IMR-90 (cell line): ENCODE data around the gene BIK. TPM values are rescaled to one million over a fixed set of nuclear protein-coding genes. Genes with fewer than 3 reads are reported as not detected.

Experiments used
- ATAC-seq: fragments of 200-7000 bp; cut with Tn5 transposase; 2 replicates; pipeline ENCODE4 v1.9.1; 2020; ENCODE audit warnings: low read depth, mild to moderate bottlenecking, moderate library complexity
- BruUV-seq: library from RNA; stranded (reverse); fragments of 400-500 nt; replicated peaks from 2 replicates; lab custom pipeline; 2021; lab: Mats Ljungman, UMichigan
- CTCF ChIA-PET: fragments of 300-600 bp; formaldehyde crosslinking; extraction: SDS; loops from one replicate; lab custom pipeline; 2021; ENCODE audit warnings: antibody characterized with exemption; lab: Yijun Ruan, JAX
- POLR2A ChIA-PET: fragments of 300-600 bp; sonication (Branson Sonifier 250); formaldehyde crosslinking; loops from one replicate; lab custom pipeline; 2022; ENCODE audit warnings: antibody characterized with exemption; ENCODE audit not compliant: unreplicated experiment; lab: Charles Lee
- DNase-seq: peaks from one replicate; pipeline ENCODE4 v3.0.0; 2013
- H2AFZ ChIP-seq: replicated peaks from 2 replicates; pipeline ENCODE3; 2013; ENCODE audit warnings: low read length, mild to moderate bottlenecking; ENCODE audit not compliant: poor library complexity
- H2AK5ac ChIP-seq: 2 replicates; pipeline ENCODE4 v1.6.1; 2013; ENCODE audit warnings: low read depth, low read length, inconsistent platforms
- H2AK9ac ChIP-seq: replicated peaks from 2 replicates; pipeline ENCODE3; 2013; ENCODE audit warnings: mild to moderate bottlenecking, low read depth, low read length, moderate library complexity; ENCODE audit not compliant: poor library complexity
- H2BK120ac ChIP-seq: 2 replicates; pipeline ENCODE4 v1.6.1; 2013; ENCODE audit warnings: low read depth, low read length, inconsistent platforms
- H2BK15ac ChIP-seq: 3 replicates; pipeline ENCODE4 v1.6.1; 2013; ENCODE audit warnings: low read depth, low read length, inconsistent platforms
- H2BK20ac ChIP-seq: 2 replicates; pipeline ENCODE4 v1.6.1; 2013; ENCODE audit warnings: low read depth, mild to moderate bottlenecking, inconsistent platforms, low read length, moderate library complexity
- H2BK5ac ChIP-seq: 2 replicates; pipeline ENCODE4 v1.6.1; 2013; ENCODE audit warnings: mild to moderate bottlenecking, low read depth, low read length, inconsistent platforms; ENCODE audit not compliant: poor library complexity, severe bottlenecking
- H3K14ac ChIP-seq: replicated peaks from 2 replicates; pipeline ENCODE4 v1.6.1; 2013; ENCODE audit warnings: low read depth, low read length, inconsistent platforms
- H3K18ac ChIP-seq: 2 replicates; pipeline ENCODE4 v1.6.1; 2013; ENCODE audit warnings: low read depth, low read length, control low read depth
- H3K23ac ChIP-seq: 2 replicates; pipeline ENCODE4 v1.6.1; 2013; ENCODE audit warnings: low read depth, low read length, inconsistent platforms
- H3K27ac ChIP-seq: 2 replicates; pipeline ENCODE4 v1.5.1; 2013; ENCODE audit warnings: mild to moderate bottlenecking, control low read depth, low read length; ENCODE audit not compliant: insufficient read depth
- H3K27me3 ChIP-seq: 2 replicates; pipeline ENCODE4 v1.6.1; 2013; ENCODE audit warnings: low read length; ENCODE audit not compliant: control insufficient read depth, insufficient read depth
- H3K36me3 ChIP-seq: 2 replicates; pipeline ENCODE4 v1.6.1; 2013; ENCODE audit warnings: low read length, mixed read lengths; ENCODE audit not compliant: control insufficient read depth, insufficient read depth
- H3K4ac ChIP-seq: 2 replicates; pipeline ENCODE4 v1.6.1; 2013; ENCODE audit warnings: low read depth, low read length, inconsistent platforms
- H3K4me1 ChIP-seq: 2 replicates; pipeline ENCODE4 v1.6.1; 2013; ENCODE audit warnings: low read length, mixed read lengths; ENCODE audit not compliant: control insufficient read depth, insufficient read depth
- H3K4me2 ChIP-seq: 2 replicates; pipeline ENCODE4 v1.6.1; 2013; ENCODE audit warnings: low read depth, mild to moderate bottlenecking, control low read depth, low read length, moderate library complexity
- H3K4me3 ChIP-seq: 2 replicates; pipeline ENCODE4 v1.5.1; 2013; ENCODE audit warnings: low read depth, mild to moderate bottlenecking, control low read depth, low read length, moderate library complexity; ENCODE audit not compliant: insufficient read depth
- H3K56ac ChIP-seq: 2 replicates; pipeline ENCODE4 v1.6.1; 2013; ENCODE audit warnings: low read length, inconsistent platforms; ENCODE audit not compliant: insufficient read depth; ENCODE audit errors: extremely low read depth
- H3K79me1 ChIP-seq, 2 experiments: 2 replicates each; pipeline ENCODE4 v1.6.1; 2013; ENCODE audit warnings: low read length in 2 of 2, inconsistent platforms in 1 of 2, low read depth in 1 of 2
- H3K9ac ChIP-seq: 2 replicates; pipeline ENCODE4 v1.6.1; 2013; ENCODE audit warnings: low read depth, low read length, control low read depth
- H3K9me1 ChIP-seq: 2 replicates; pipeline ENCODE4 v1.6.1; 2013; ENCODE audit warnings: low read length, inconsistent platforms; ENCODE audit not compliant: insufficient read depth
- H3K9me3 ChIP-seq: 2 replicates; pipeline ENCODE4 v1.6.1; 2013; ENCODE audit warnings: low read length; ENCODE audit not compliant: control insufficient read depth, insufficient read depth
- H4K20me1 ChIP-seq: 2 replicates; pipeline ENCODE4 v1.6.1; 2013; ENCODE audit warnings: low read length, inconsistent platforms; ENCODE audit not compliant: insufficient read depth
- H4K5ac ChIP-seq: 2 replicates; pipeline ENCODE4 v1.6.1; 2013; ENCODE audit warnings: mild to moderate bottlenecking, low read depth, low read length, control low read depth
- H4K8ac ChIP-seq, 2 experiments: 2 replicates each; pipeline ENCODE4 v1.6.1; 2013; ENCODE audit warnings: low read depth in 2 of 2, low read length in 2 of 2, control low read depth in 1 of 2, inconsistent platforms in 1 of 2
- H4K91ac ChIP-seq: 2 replicates; pipeline ENCODE4 v1.6.1; 2013; ENCODE audit warnings: low read depth, low read length, inconsistent platforms; ENCODE audit not compliant: insufficient read depth
- BHLHE40 ChIP-seq: fragments of 150-350 bp; IDR thresholded peaks from 2 replicates; pipeline ENCODE4 v1.6.1; 2016; ENCODE audit warnings: mild to moderate bottlenecking, low read depth, low read length
- CEBPB ChIP-seq: IDR thresholded peaks from 2 replicates; pipeline ENCODE4 v1.6.1; 2012; ENCODE audit warnings: low read depth, low read length, improper control_type of control experiment
- CHD1 ChIP-seq: IDR thresholded peaks from 2 replicates; pipeline ENCODE4 v1.6.1; 2012; ENCODE audit warnings: low read depth, low read length, improper control_type of control experiment
- CTCF ChIP-seq: conservative IDR thresholded peaks from 2 replicates; pipeline ENCODE4 v1.5.1; 2012; ENCODE audit warnings: mild to moderate bottlenecking, low read depth, low read length, improper control_type of control experiment
- FOS ChIP-seq: fragments of 150-350 bp; IDR thresholded peaks from 2 replicates; pipeline ENCODE4 v1.6.1; 2016; ENCODE audit warnings: low read depth, low read length
- MAFK ChIP-seq: IDR thresholded peaks from 2 replicates; pipeline ENCODE4 v1.6.1; 2012; ENCODE audit warnings: low read depth, low read length, improper control_type of control experiment
- MAZ ChIP-seq: IDR thresholded peaks from 2 replicates; pipeline ENCODE4 v1.6.1; 2012; ENCODE audit warnings: low read depth, mild to moderate bottlenecking, low read length, improper control_type of control experiment, moderate library complexity, borderline replicate concordance
- MXI1 ChIP-seq: IDR thresholded peaks from 2 replicates; pipeline ENCODE4 v1.6.1; 2012; ENCODE audit warnings: low read depth, mild to moderate bottlenecking, low read length, moderate library complexity, borderline replicate concordance
- NFE2L2 ChIP-seq: fragments of 150-350 bp; IDR thresholded peaks from 2 replicates; pipeline ENCODE4 v1.6.1; 2016; ENCODE audit warnings: low read depth, mild to moderate bottlenecking, low read length
- POLR2A ChIP-seq: IDR thresholded peaks from 2 replicates; pipeline ENCODE4 v1.6.1; 2012; ENCODE audit warnings: mild to moderate bottlenecking, low read depth, low read length
- RAD21 ChIP-seq: IDR thresholded peaks from 2 replicates; pipeline ENCODE4 v1.6.1; 2012; ENCODE audit warnings: low read length, improper control_type of control experiment
- RCOR1 ChIP-seq: IDR thresholded peaks from 2 replicates; pipeline ENCODE4 v1.6.1; 2012; ENCODE audit warnings: mild to moderate bottlenecking, low read length, improper control_type of control experiment; ENCODE audit not compliant: insufficient replicate concordance
- RFX5 ChIP-seq: IDR thresholded peaks from 2 replicates; pipeline ENCODE4 v1.8.0; 2012; ENCODE audit warnings: low read depth, mild to moderate bottlenecking, low read length, moderate library complexity
- SMC3 ChIP-seq: fragments of 150-350 bp; IDR thresholded peaks from 2 replicates; pipeline ENCODE4 v1.6.1; 2016; ENCODE audit warnings: low read depth, mild to moderate bottlenecking, antibody characterized with exemption, low read length, moderate library complexity
- WGBS, 2 experiments: methylation state at CpG; one replicate each; pipeline versions ENCODE4 v1.1.5 to v1.1.7; 2013; ENCODE audit warnings: missing lambda C conversion rate in 2 of 2; ENCODE audit not compliant: insufficient read length in 1 of 2; ENCODE audit errors: extremely low coverage in 2 of 2; 5-methylcytosine and 5-hydroxymethylcytosine counted together
- dilution Hi-C: fragments of 300-500 bp; cut with HindIII; formaldehyde crosslinking; loops from one replicate; pipeline ENCODE4 v1.14.3; 2018; ENCODE audit warnings: low sequenced_read_pairs; ENCODE audit not compliant: unreplicated experiment
- in situ Hi-C: fragments of 300-500 bp; cut with MboI; formaldehyde crosslinking; loops from 3 replicates; pipeline ENCODE4 v1.14.3; 2019; ENCODE audit warnings: low sequenced_read_pairs, inconsistent platforms, mixed read lengths
- intact Hi-C: fragments of 100-400 bp; cut with micrococcal nuclease; formaldehyde crosslinking; loops from 2 replicates; pipeline ENCODE4 v1.10.0; 2022
- polyA plus RNA-seq, 3 experiments: library from polyadenylated mRNA; depleted of rRNA; stranded (reverse); fragments of >200 nt; gene quantifications; 2 replicates each; pipeline ENCODE4 v1.2.3, GENCODE V29; 2012; ENCODE audit warnings: low replicate concordance in 1 of 3
- total RNA-seq: library from RNA; depleted of rRNA; stranded (reverse); fragments of >200 nt; gene quantifications from 2 replicates; pipeline ENCODE4 v1.2.3, GENCODE V29; 2012
- TF ChIP-seq, protein P1 (sequence below): fragments of 150-350 bp; IDR thresholded peaks from 2 replicates; pipeline ENCODE4 v1.6.1; 2017; ENCODE audit warnings: mild to moderate bottlenecking, antibody characterized with exemption, low read length, low read depth
- TF ChIP-seq, protein P2 (sequence below): fragments of 150-350 bp; IDR thresholded peaks from 2 replicates; pipeline ENCODE4 v1.6.1; 2016; ENCODE audit warnings: low read depth, mild to moderate bottlenecking, low read length, moderate library complexity, borderline replicate concordance

The BIK gene
- total and polyA plus RNA-seq, 2 of the 4 experiments (the other 2 are of a cell fraction) = 0.18 TPM; not detected in 1

GRCh38 chr22:43163241-43163795 is 52.8 kb downstream of the BIK start:
- Histone ChIP-seq H3K23ac (no peak overlapping the region), H3K4me1 (no peaks in the 10 kb centered on the region), H2BK15ac (no peak overlapping the region), H3K27ac (no peak overlapping the region), H4K8ac (no peak overlapping the region), H4K91ac (no peak overlapping the region), H3K14ac (no peak overlapping the region), H2AK9ac (no peak overlapping the region), H3K4me3 (no peak overlapping the region), H3K27me3 (no peaks in the 10 kb centered on the region), H3K36me3 (peaks cover 33% of the 10 kb centered on the region), H3K9me3 (no peaks in the 10 kb centered on the region), H2AK5ac (no peak overlapping the region), H3K9ac (no peak overlapping the region), H3K4me2 (no peak overlapping the region), H2BK120ac (no peak overlapping the region), H3K4ac (no peak overlapping the region), H2AFZ (no peak overlapping the region), H2BK5ac (no peak overlapping the region), H3K56ac (no peak overlapping the region), H4K20me1 (peaks cover 22% of the 10 kb centered on the region), H4K5ac (no peak overlapping the region), H3K18ac (no peak overlapping the region), H2BK20ac (no peak overlapping the region), H3K9me1 (peaks cover 4% of the 10 kb centered on the region), H3K79me1 (peaks cover 11 to 23% of the 10 kb centered on the region in 2 experiments; a peak in 3 of 4 replicates)
- POLR2A ChIA-PET = no interaction called here
- DNase-seq = no peak
- in situ Hi-C loops = no loop called here
- 78% methylated on average over 9 of the region's 18 CpGs; no CpG with 5 or more reads in 1 of the 2 experiments for whole genome bisulfite sequencing, 2 experiments
- no TSS peak for BruUV-seq
- intact Hi-C loops = no loop called here
- CTCF ChIA-PET = no interaction called here
- dilution Hi-C loops = no loop called here
- ATAC-seq = no peak
- TF ChIP-seq BHLHE40 (no peak), MAZ (no peak), SMC3 (no peak), CTCF (no peak), RFX5 (no peak), MAFK (no peak), FOS (no peak), CEBPB (no peak), NFE2L2 (no peak), MXI1 (no peak), RCOR1 (no peak), RAD21 (no peak), POLR2A (no peak), CHD1 (no peak)
- TF ChIP-seq, protein P1, sequence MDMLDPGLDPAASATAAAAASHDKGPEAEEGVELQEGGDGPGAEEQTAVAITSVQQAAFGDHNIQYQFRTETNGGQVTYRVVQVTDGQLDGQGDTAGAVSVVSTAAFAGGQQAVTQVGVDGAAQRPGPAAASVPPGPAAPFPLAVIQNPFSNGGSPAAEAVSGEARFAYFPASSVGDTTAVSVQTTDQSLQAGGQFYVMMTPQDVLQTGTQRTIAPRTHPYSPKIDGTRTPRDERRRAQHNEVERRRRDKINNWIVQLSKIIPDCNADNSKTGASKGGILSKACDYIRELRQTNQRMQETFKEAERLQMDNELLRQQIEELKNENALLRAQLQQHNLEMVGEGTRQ = no peak
- TF ChIP-seq, protein P2, sequence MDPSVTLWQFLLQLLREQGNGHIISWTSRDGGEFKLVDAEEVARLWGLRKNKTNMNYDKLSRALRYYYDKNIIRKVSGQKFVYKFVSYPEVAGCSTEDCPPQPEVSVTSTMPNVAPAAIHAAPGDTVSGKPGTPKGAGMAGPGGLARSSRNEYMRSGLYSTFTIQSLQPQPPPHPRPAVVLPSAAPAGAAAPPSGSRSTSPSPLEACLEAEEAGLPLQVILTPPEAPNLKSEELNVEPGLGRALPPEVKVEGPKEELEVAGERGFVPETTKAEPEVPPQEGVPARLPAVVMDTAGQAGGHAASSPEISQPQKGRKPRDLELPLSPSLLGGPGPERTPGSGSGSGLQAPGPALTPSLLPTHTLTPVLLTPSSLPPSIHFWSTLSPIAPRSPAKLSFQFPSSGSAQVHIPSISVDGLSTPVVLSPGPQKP = no peak
